GDM1 (cell line): Measurements from ENCODE around the gene SLC25A34.

Source experiments
- DNase-seq: peaks from one replicate; lab custom pipeline; 2025; lab: John Stamatoyannopoulos, UW

SLC25A34 gene

GRCh38 chr1:15733218-15733725 lies 2.8 kb upstream of the SLC25A34 start:
- no peak for DNase-seq

- no peak for DNase-seq
These were observed 2.3 kb upstream of the SLC25A34 start for GRCh38 chr1:15733726-15734226.

DNA sequence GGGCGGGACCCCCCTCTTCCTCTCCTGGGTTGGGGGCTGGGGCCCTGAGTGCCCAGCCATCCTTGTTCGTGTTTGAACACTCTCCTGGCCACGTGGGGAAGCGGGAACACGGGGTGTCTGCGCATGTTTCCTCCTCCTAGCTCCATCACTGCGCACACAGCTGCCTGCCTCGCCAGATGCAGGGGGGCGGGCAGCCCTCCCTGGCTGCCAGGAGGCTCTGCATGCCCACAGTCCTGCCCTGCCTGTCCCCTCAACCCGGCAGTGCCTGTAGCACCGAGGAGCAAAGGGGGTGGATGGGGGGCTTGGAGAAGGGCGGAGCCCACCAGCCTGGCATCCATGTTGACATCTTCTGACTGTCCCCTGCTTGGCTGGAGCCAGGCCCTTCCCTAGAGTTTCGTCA lies 1.8 kb upstream of the SLC25A34 start:
- DNase-seq = no peak

DNA sequence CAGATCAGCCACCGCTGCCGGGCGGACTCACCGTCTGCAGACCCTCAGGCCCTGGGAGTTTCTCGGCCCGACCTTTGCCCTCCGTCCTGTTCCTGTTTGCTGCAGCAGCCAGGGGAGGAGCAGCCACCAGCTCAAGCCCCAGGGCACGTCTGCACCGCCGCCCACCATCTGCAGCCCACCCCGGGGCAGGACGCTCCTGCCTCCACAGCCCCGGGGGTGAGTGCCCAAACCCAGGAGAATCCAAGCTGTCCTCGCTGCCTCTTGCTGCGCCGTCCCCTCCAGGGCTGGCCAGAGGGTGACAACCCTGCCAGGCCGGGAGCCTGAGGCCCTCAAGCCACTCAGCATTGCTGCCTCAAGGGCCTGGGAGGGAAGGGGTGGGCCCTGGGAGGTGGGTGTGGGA lies 1.2 kb upstream of the SLC25A34 start:
- no peak for DNase-seq

- DNase-seq = no peak
These were observed 587 bp upstream of the SLC25A34 start for GRCh38 chr1:15735304-15736037.

DNA sequence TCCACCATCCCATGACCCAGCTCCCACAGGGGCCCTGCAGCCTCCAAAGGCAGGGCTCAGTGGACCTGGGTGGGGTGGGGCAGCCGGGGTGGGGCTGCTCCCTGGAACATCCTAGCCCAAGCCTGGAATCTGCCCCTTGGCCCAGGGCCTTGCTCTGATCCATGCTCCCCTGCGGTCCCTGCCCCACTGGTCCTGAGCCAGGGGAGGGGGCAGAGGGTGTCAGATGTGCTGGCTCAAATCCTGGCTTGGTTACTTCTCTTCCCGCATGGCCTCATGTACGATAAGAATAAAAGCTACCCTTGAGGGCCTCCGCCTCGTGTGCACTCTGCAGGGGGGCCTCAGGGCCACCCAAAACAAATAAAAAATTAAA lies 819 bp downstream of the SLC25A34 start:
- no peak for DNase-seq

DNA sequence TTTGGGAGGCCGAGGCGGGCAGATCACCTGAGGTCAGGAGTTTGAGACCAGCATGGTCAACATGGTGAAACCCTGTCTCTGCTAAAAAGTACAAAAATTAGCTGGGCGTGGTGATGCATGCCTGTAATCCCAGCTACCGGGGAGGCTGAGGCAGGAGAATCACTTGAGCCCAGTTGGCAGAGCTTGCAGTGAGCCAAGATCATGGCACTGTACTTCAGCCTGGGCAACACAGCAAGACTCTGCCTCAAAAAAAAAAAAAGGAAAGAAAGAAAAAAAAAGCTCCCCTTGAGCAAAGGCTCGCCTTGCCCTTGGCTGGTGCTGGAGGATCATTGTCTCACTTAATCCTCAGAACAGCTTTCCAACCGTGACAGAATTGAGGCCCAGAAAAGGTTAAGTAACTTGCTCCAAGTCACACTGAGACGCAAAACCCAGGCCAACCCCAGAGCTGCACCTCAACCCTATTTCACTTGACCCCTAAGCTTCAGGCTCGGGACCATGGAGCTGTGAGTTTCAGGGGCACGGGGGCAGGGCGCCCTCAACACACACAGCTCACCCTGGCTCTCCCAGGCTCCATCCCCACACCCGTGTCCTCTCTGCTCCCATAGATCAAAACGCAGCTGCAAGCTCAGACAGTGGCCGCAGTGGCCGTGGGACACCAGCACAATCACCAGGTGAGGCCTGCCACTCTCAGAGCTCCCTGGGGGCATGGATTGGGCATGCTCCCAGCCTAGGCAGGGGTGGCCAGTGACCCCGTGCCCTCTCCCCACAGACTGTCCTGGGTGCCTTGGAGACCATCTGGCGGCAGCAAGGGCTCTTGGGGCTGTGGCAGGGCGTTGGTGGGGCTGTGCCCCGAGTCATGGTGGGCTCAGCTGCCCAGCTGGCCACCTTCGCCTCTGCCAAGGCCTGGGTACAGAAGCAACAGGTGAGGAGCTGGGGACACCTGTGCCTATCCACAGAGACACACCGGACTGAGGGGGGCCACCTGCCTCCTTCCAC lies 1.6 kb downstream of the SLC25A34 start:
- DNase-seq = no peak

DNA sequence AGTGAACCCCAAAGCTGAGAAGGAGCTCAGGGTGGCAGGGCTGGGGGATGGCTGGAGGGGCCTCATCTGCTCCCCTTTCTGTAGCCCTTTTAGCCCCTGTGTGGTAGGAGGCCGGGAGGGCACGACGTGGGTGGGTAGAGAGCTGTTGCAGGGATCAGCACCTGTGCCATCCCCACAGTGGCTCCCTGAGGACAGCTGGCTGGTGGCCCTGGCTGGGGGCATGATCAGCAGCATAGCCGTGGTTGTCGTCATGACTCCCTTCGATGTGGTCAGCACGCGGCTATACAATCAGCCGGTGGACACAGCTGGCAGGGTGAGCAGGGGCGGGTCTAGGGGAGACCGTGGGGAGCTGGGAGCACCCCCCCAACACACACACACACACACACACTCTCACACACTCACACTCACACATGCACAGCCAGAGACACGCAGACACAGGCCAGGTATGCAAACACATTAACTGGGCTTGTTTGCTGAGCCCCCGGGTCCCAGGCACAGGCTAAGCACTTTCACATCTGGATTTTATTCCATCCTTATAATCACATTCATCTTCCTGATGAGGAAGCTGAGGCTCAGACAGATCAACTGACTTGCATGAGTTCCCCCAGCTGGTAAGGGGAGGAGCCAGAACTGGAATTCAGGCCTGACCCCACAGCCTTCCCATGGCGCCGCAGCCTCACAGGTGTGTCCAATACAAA lies 2.5 kb downstream of the SLC25A34 start:
- DNase-seq = no peak

DNA sequence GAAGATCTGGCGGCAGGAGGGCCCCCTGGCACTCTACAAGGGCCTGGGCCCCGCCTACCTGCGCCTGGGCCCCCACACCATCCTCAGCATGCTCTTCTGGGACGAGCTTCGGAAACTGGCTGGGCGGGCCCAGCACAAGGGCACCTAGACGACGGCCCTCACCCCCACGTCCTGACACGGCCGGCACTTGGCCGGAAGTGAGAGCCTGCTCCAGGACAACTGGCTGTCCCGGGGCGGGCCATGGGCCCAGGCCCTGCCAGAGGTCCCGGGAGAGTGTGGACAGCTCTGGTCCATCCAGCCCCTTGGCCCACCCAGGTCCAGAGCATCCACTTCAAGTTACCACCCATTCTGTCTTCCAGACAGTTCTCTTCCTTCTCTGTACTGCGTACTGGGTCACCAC lies 3.2 kb downstream of the SLC25A34 start:
- DNase-seq = no peak

GRCh38 chr1:15739745-15740144 lies 3.7 kb downstream of the SLC25A34 start:
- no peak for DNase-seq

DNA sequence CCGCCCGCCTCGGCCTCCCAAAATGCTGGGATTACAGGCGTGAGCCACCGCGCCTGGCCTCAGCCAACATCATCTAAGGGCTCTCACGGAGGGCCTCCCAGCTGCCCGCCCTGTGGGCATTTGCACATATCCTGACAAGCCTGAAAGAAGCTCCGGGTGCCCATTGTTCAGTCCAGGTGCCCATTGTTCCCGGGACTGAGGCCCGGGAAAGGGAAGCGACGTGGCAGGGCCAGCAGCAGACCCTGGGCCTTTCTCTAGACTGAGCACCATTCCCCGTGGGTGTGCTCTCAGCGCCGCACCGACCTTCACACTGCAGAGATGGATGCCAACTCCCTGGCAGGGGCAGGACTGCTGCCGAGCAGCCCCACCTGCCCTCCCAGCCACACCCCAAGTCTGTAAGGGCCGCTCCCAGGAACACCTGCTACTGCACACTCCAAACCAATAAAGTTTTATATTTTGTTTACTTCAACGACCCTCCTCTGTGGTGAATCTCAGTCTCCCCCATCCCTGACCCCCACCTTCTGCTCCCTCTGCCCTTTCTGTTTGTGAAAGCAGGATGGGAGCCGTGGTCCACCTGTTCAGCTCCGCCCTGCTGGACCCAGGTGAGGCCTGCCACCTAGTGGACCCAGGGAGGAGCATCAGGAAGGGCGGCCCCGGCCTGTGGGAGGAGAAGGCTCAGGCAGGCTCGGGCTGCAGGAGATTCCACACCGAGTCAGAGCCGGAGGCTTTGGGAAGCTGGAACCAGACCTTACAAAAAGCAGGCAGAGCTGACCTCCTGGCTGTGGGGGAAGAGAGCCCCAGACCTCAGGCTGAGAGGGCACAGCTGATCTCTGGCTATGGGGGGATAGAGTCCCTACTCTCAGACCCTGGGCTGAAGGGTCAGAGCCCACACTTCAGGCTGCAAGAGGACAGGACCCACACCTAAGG lies 5.1 kb downstream of the SLC25A34 start:
- DNase-seq = no peak

DNA sequence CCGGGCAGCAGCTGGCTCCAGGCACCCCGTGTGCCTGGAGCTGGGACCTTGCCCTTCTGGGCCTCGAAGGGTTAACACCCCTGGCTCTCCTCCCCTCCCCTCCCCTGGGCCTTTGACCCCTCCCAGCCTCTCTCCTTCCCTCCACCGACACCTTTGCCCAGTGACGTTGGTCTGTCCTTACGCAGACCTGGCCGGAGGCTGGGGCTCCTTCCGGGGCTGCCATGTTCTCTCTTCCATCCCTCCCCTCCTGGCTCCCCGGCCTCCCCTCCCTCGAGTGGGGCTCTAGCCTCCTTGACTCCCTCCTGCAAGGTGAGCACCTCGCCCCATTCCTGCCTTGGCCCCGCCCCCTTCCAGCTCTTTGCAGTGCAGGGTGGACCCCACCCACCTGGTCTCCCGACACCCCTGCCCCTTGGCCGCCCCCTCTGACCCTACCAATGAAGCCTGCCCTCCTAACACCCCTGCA lies 6.3 kb downstream of the SLC25A34 start, which contains the start of gene TMEM82:
TSS of gene TMEM82 (plus strand) at position 161 of the 463 bp plus-strand sequence. CDS start at position 222, 61 bp downstream.
- DNase-seq = no peak

- no peak for DNase-seq
These were observed 8.1 kb downstream of the SLC25A34 start for GRCh38 chr1:15744122-15744679.

GRCh38 chr1:15747378-15747777 lies 11.3 kb downstream of the SLC25A34 start:
- no peak for DNase-seq

DNA sequence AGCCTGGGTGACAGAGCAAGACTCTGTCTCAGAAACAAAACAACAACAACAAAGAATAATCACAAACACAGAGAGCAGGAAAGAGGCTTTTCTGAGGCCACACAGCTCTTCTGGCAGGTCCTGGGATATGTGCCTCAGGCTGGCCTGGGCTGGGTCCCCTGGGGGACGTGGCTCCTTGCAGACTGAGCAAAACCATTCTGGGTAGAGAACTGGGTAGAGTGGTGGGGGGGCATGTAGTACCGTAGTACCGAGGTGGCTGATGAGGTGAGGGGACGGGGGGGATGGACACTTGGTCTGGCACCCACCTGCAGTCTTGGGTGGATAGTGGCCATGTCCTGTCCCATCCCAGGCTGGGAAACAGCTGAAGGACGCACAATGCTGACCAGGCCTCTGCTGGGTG lies 12.2 kb downstream of the SLC25A34 start:
- DNase-seq = no peak

GRCh38 chr1:15748690-15749398 lies 12.8 kb downstream of the SLC25A34 start:
- no peak for DNase-seq

DNA sequence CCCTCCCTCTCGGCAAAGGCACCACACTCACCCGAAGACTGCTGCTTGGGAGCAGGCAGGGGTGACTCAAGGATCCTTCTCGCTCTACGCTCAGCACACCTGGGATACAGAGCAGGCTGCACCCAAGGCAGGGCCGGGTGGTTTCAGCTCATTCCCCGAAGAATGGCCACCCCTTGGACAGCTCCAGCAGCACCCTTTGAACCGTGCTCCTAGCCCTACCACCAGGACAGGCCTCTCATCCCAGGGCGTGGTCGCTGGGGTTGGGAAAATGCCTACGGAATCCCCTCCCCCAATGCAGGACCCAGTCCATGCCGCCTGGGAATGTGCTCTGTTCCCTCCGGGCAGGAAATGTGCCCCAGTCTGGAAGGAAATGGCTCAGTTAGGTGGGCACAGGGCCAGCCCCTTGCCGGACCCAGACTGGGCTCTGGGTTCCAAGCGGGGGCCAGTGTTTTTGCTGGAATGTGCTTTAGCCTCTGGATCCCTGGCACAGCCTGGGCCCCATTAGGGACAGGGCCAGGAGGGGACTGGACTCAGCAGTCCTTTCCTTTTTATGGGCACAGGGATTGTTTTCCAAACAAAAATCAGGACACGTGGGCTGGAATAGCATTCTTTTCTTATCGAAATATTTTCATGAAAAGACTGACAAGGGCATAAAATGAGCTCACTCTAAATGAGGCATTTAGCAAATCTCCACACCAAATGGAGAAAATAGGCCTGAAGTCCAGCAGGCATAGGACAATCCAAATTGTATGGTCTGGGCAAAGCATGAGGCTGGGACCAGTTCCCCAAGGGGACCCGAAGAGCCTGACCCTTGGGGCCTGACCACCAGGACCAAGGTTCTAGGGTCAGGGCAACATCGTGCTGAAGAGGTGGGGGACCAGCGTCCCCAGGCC lies 13.6 kb downstream of the SLC25A34 start:
- no peak for DNase-seq

DNA sequence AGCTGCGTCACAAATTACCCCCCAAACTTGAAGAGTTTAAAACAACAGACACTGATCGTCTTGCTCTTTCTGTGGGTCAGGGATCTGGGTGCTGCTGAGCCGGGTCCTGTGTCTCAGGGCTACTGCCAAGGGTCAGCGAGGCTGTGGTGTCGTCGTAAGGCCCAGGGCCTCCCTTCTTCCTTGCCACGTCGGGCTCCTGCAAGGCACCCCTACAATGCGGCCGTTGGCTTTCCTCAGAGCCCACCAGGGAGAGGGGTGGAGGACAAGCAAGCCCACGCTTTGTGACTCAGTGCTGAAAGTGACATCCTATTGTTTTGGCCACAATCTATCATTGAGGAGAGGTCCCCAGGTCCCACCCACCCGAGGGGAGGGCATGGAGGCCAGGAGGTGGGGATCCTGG lies 14.9 kb downstream of the SLC25A34 start:
- DNase-seq = no peak

GRCh38 chr1:15751717-15752116 lies 15.7 kb downstream of the SLC25A34 start:
- DNase-seq = no peak
